Body of pancreas (tissue), 4 donors: ENCODE data around the gene TSPOAP1.

Experiments
- POLR2A ChIP-seq, 3 donors: fragments of 450-650 bp; IDR thresholded peaks; one replicate each; pipeline ENCODE4 v1.6.1; 2016; ENCODE audit warnings: antibody characterized with exemption in 3 of 3, mild to moderate bottlenecking in 2 of 3
- TF ChIP-seq, protein P1 (sequence below), 7 experiments: fragments of 450-650 bp in 4 of 7; fragments of 200-600 bp in 3 of 7; sonication (generic) in 3 of 7; IDR thresholded peaks; one replicate each; pipeline ENCODE4 v1.5.1; 2016 to 2019; ENCODE audit warnings: antibody characterized with exemption in 7 of 7

DNA sequence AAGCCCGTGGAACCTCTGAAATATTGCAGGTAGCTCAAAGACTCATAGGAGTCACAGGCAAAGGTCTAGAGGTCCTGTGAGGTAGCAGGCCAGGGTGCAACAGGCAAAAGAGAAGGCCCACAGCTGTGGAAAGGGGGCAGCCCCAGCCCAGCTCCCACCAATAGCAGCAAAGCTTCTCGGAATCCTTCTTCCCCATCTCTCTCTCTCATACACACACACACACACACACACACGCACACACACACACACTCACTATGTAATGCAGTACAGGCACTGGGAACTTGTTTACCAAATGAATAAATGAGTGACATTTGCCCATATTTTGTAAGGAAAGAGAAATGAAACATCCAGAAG, 40.2 kb upstream of the TSPOAP1 start:
- TF ChIP-seq, protein P1, sequence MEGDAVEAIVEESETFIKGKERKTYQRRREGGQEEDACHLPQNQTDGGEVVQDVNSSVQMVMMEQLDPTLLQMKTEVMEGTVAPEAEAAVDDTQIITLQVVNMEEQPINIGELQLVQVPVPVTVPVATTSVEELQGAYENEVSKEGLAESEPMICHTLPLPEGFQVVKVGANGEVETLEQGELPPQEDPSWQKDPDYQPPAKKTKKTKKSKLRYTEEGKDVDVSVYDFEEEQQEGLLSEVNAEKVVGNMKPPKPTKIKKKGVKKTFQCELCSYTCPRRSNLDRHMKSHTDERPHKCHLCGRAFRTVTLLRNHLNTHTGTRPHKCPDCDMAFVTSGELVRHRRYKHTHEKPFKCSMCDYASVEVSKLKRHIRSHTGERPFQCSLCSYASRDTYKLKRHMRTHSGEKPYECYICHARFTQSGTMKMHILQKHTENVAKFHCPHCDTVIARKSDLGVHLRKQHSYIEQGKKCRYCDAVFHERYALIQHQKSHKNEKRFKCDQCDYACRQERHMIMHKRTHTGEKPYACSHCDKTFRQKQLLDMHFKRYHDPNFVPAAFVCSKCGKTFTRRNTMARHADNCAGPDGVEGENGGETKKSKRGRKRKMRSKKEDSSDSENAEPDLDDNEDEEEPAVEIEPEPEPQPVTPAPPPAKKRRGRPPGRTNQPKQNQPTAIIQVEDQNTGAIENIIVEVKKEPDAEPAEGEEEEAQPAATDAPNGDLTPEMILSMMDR (IDR thresholded peaks at IDR 0.05): no peak
- TF ChIP-seq POLR2A (IDR thresholded peaks at IDR 0.05): no peak
